ENCODE results near the gene HSPA4.

DNA sequence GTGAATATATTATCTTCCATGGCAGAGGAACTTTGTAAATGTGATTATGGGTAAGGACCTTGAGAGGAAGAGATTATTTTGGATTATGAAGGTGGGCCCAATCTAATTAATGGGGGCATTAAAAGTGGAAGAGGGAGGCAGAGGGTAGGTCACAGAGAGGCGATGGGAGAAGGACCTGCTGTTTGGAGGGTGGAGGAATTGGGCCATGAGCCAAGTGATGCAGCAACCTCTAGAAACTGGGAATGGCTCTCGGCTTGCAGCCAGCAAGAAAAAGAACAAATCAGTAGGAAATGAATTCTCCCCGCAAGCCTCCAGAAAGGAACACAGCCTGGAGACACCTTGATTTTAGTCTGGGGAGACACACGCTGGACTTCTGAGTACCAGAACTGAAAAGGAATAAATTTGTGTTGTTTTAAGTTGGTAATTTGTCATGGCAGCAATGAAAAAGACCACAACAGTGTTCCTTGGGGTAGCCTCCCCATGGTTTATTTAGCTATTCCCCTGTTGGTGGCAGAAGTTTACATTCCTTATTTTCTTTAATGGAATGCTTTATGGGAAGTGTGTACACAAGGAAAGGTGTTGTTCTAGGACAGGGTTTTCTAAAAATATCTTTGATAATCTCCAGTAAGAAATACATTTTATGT is 103.6 kb downstream of the HSPA4 start:
- TF ChIP-seq GATA2 (IDR thresholded peaks at IDR 0.05; ENCODE audit: low read depth, low read length) (no peak), GATA3 (IDR thresholded peaks at IDR 0.05; ENCODE audit: low read depth, low read length) (no peak)
